SK-N-MC (cell line): ENCODE measurements around the gene KIF22.
"Not testable (repeated sequence)": the region's sequence is repeated elsewhere in the genome, so short reads cannot be mapped to it uniquely, and the experiment has no call there.

Source experiments
- DNase-seq: peaks from one replicate; pipeline ENCODE4 v3.0.0-alpha.2; 2011; ENCODE audit warnings: low read depth, low spot score
- H3K27ac ChIP-seq: fragments of 200-600 bp; sonication (generic); 2 replicates; pipeline ENCODE4 v1.5.1; 2016; ENCODE audit warnings: mixed run types
- H3K36me3 ChIP-seq: fragments of 200-600 bp; sonication (generic); 2 replicates; pipeline ENCODE4 v1.6.1; 2017; ENCODE audit warnings: antibody characterized with exemption, low read length, mixed read lengths; ENCODE audit not compliant: insufficient read depth
- H3K4me3 ChIP-seq: fragments of 200-600 bp; sonication (generic); 2 replicates; pipeline ENCODE4 v1.5.1; 2016
- H3K9ac ChIP-seq: fragments of 200-600 bp; sonication (generic); 2 replicates; pipeline ENCODE4 v1.8.0; 2017; ENCODE audit warnings: mixed run types, mixed read lengths; ENCODE audit not compliant: insufficient read length
- H3K9me3 ChIP-seq: fragments of 200-600 bp; sonication (generic); 2 replicates; pipeline ENCODE4 v1.6.1; 2017; ENCODE audit warnings: low read depth, mild to moderate bottlenecking, antibody characterized with exemption, low read length, moderate library complexity, mixed read lengths
- EZH2 ChIP-seq: fragments of 200-600 bp; sonication (generic); IDR thresholded peaks from one replicate; pipeline ENCODE4 v1.6.1; 2017; ENCODE audit warnings: antibody characterized with exemption
- FOXP2 ChIP-seq: optimal IDR thresholded peaks from 2 replicates; pipeline ENCODE3; 2011; ENCODE audit warnings: mild to moderate bottlenecking, moderate library complexity; ENCODE audit not compliant: insufficient read depth; ENCODE audit errors: extremely low read length, control extremely low read depth
- POLR2AphosphoS5 ChIP-seq: IDR thresholded peaks from 2 replicates; pipeline ENCODE4 v1.6.1; 2012; ENCODE audit warnings: mild to moderate bottlenecking, low read depth, low read length, borderline replicate concordance

Gene KIF22

GRCh38 chr16:29820730-29821642 is 30.4 kb downstream of the KIF22 start:
- Histone ChIP-seq H3K9ac (peak overlapping the region; percentile 55), H3K9me3 (no peaks in the 10 kb centered on the region), H3K27ac (0 out of 2 replicates have a peak overlapping the region, but pooled peaks have one; percentile 74), H3K4me3 (peak overlapping the region; percentile 74), H3K36me3 (peaks cover 28% of the 10 kb centered on the region)
- TF ChIP-seq EZH2, result no peak
- TF ChIP-seq POLR2AphosphoS5, result peak; percentile 25; the same call in 1 of the 2 replicates
- DNase-seq, result no peak

DNA sequence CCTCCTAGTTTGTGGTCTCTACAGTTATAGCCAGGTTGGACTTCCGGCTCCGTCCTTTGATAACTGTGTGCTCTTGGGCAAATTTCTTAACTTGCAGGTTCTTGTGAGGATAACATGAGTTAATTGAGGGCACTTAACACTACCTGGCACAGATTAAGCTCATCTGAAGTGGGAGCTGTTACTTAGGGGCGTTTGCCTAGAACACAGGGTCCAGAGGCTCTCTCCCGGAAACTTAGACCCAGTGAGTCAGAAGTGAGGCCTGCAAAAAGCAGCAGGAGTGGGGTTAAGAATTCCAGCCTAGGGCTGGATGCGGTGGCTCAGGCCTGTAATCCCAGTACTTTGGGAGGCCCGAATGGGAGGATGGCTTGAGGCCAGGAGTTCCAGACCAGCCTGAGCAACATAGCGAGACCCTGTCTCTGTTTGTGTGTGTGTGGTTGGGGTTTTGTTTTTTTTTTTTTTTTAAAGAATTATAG is 31.1 kb downstream of the KIF22 start:
- no peak overlapping the region for H3K4me3 ChIP-seq
- H3K27ac ChIP-seq, result peak overlapping the region; percentile 74; the same call in 1 of the 2 replicates
- DNase-seq, result no peak
- no peaks in the 10 kb centered on the region for H3K9me3 ChIP-seq
- peak overlapping the region; percentile 33 for H3K9ac ChIP-seq
- peaks cover 28% of the 10 kb centered on the region for H3K36me3 ChIP-seq
- TF ChIP-seq POLR2AphosphoS5 (no peak), FOXP2 (no peak), EZH2 (no peak)

DNA sequence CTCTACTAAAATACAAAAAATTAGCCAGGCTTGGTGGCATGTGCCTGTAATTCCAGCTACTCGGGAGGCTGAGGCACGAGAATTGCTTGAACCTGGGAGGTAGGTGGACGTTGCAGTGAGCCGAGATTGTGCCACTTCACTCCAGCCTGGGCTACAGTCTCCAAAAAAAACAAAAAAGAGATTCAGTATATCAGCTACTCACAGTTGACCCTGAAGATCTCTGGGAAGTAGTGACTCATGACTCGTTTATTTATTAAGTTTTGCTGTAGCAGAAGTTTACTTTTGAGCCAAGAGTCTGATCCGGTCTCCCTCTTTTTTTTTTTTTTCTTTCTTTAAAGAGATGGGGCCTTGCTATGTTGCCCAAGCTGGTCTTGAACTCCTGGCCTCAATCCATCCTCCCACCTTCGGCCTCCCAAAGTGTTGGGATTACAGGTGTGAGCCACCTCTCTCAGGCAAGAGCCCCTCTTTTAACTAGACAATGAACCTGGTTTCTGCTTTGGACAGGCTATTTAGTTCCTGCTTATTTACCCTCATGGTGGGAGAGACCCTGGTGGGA is 34.1 kb downstream of the KIF22 start:
- H3K27ac ChIP-seq, result no peak overlapping the region
- H3K9ac ChIP-seq, result no peak overlapping the region
- TF ChIP-seq POLR2AphosphoS5, result no peak
- no peak for TF ChIP-seq EZH2
- no peak for TF ChIP-seq FOXP2
- no peaks in the 10 kb centered on the region for H3K9me3 ChIP-seq
- H3K36me3 ChIP-seq, result peaks cover 9% of the 10 kb centered on the region; the same call in 1 of the 2 replicates
- no peak for DNase-seq
- no peak overlapping the region for H3K4me3 ChIP-seq

GRCh38 chr16:29825145-29826044 is 34.8 kb downstream of the KIF22 start:
- H3K9ac ChIP-seq, result no peak overlapping the region
- H3K9me3 ChIP-seq, result no peaks in the 10 kb centered on the region
- H3K4me3 ChIP-seq, result no peak overlapping the region
- 0 out of 2 replicates have a peak, but pooled peaks cover 2% of the 10 kb centered on the region for H3K36me3 ChIP-seq
- no peak for DNase-seq
- TF ChIP-seq POLR2AphosphoS5 (no peak), EZH2 (no peak), FOXP2 (no peak)
- no peak overlapping the region for H3K27ac ChIP-seq

DNA sequence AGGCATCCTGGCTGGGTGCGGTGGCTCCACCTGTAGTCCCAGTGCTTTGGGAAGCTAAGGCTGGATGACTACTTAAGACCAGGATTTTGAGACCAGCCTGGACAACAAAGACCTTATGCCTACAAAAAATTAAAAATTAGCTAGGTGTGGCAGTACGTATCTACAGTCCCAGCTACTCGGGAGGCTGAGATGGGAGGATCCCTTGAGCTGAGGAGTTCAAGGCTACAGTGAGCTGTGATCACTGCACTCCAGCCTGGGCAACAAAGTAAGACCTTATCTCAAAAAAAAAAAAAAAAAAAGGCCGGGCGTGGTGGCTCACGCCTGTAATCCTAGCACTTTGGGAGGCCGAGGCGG is 35.8 kb downstream of the KIF22 start:
- H3K4me3 ChIP-seq, result no peak overlapping the region
- no peak overlapping the region for H3K9ac ChIP-seq
- H3K27ac ChIP-seq, result no peak overlapping the region
- DNase-seq, result no peak
- H3K36me3 ChIP-seq, result no peaks in the 10 kb centered on the region
- H3K9me3 ChIP-seq, result no peaks in the 10 kb centered on the region
- TF ChIP-seq EZH2 (no peak), POLR2AphosphoS5 (no peak), FOXP2 (no peak)

DNA sequence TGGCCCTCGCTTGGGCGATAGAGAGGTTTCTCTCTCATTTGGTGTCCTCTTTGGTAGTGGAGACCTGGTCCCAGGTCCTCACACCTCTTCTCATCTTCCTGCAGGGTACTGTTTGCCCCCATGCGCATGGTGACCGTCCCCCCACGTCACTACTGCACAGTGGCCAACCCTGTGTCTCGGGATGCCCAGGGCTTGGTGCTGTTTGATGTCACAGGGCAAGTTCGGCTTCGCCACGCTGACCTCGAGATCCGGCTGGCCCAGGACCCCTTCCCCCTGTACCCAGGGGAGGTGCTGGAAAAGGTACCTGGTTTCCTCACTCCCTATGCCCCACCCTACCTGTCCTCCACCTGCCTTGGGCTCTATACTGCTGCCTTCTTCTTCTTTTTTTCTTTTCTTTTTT is 40.2 kb downstream of the KIF22 start:
- TF ChIP-seq FOXP2, result no peak
- no peak for TF ChIP-seq POLR2AphosphoS5
- no peak for TF ChIP-seq EZH2
- DNase-seq, result no peak
- H3K9me3 ChIP-seq, result no peaks in the 10 kb centered on the region
- no peaks in the 10 kb centered on the region for H3K36me3 ChIP-seq
- H3K27ac ChIP-seq, result no peak overlapping the region
- H3K4me3 ChIP-seq, result no peak overlapping the region
- no peak overlapping the region for H3K9ac ChIP-seq

GRCh38 chr16:29831490-29831889 is 40.9 kb downstream of the KIF22 start:
- Histone ChIP-seq H3K36me3 (no peaks in the 10 kb centered on the region), H3K27ac (no peak overlapping the region), H3K4me3 (no peak overlapping the region), H3K9me3 (no peaks in the 10 kb centered on the region), H3K9ac (no peak overlapping the region)
- DNase-seq, result no peak
- no peak for TF ChIP-seq POLR2AphosphoS5
- no peak for TF ChIP-seq EZH2
- TF ChIP-seq FOXP2, result no peak

- not testable (repeated sequence) for H3K9me3 ChIP-seq, H3K4me3 ChIP-seq, DNase-seq, H3K36me3 ChIP-seq, H3K27ac ChIP-seq, H3K9ac ChIP-seq
Measured at GRCh38 chr16:29833219-29833618, 42.7 kb downstream of the KIF22 start.
